WERI-Rb-1 (cell line): Measurements from ENCODE around the gene BAHCC1.
A peak's percentile ranks its signal among the peaks of the same experiment; 100 is the strongest.

Experiments used
- DNase-seq: peaks from one replicate; pipeline ENCODE4 v3.0.0-alpha.2; 2020
- H3K27ac ChIP-seq: fragments of 250-450 bp; sonication (Bioruptor Pico); 2 replicates; pipeline ENCODE4 v1.5.1; 2020; ENCODE audit warnings: mild to moderate bottlenecking, moderate library complexity
- H3K27me3 ChIP-seq: fragments of 250-450 bp; sonication (Bioruptor Pico); 2 replicates; pipeline ENCODE4 v1.5.1; 2021; ENCODE audit warnings: mild to moderate bottlenecking, low read depth, moderate library complexity; ENCODE audit not compliant: insufficient read depth, severe bottlenecking
- H3K36me3 ChIP-seq: fragments of 250-450 bp; sonication (Bioruptor Pico); 2 replicates; pipeline ENCODE4 v1.5.1; 2020; ENCODE audit warnings: mild to moderate bottlenecking, moderate library complexity
- H3K4me3 ChIP-seq: 2 replicates; pipeline ENCODE4 v1.5.1; 2011; ENCODE audit warnings: low read depth, mild to moderate bottlenecking, control low read depth, low read length
- H3K9me3 ChIP-seq: fragments of 250-450 bp; sonication (Bioruptor Pico); 2 replicates; pipeline ENCODE4 v1.5.1; 2021; ENCODE audit warnings: mild to moderate bottlenecking, moderate library complexity; ENCODE audit not compliant: severe bottlenecking
- TF ChIP-seq, protein P1 (sequence below): IDR thresholded peaks from 2 replicates; pipeline ENCODE4 v1.5.1; 2011; ENCODE audit warnings: low read depth, mild to moderate bottlenecking, control low read depth, inconsistent platforms, low read length

Gene BAHCC1

DNA sequence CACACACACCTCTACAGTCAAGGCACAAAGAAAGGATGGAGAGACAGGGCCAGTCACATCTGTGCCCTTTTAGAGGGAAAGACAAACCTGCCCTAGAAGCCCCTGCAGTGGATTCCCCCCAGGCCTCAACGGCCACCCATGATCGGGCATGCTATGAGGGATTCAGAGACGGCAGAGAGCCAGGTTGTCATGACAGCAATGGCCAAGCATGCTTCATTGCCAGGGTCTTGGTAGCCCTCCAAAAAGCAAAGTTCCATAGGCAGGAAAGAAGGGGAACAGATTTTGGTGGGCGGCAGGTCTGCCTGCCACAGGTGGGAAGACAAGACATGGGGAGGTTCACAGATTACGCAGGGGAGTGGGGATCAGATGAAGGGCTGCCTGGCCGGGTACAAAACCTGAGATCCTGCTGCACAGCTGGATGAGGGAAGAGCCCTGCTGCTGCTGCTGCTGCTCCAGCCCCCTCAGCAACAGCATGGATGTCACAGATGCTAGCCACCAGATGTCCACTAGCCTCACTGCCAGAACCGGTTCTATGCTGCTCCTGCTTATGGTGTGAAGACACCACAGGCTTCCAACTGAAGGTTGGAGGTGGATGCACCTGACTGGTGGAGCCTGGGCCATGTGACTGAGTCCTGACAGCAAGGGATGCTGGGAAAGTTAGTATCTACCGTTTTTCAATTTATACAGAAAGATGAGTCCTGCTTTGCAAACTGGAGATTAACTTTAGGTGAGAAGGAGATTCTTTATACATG is 99.5 kb downstream of the BAHCC1 start:
- Histone ChIP-seq H3K27ac (no peak overlapping the region), H3K27me3 (no peaks in the 10 kb centered on the region), H3K9me3 (no peaks in the 10 kb centered on the region), H3K36me3 (no peaks in the 10 kb centered on the region; the same call in 1 of the 2 replicates), H3K4me3 (no peak overlapping the region)
- TF ChIP-seq, protein P1, sequence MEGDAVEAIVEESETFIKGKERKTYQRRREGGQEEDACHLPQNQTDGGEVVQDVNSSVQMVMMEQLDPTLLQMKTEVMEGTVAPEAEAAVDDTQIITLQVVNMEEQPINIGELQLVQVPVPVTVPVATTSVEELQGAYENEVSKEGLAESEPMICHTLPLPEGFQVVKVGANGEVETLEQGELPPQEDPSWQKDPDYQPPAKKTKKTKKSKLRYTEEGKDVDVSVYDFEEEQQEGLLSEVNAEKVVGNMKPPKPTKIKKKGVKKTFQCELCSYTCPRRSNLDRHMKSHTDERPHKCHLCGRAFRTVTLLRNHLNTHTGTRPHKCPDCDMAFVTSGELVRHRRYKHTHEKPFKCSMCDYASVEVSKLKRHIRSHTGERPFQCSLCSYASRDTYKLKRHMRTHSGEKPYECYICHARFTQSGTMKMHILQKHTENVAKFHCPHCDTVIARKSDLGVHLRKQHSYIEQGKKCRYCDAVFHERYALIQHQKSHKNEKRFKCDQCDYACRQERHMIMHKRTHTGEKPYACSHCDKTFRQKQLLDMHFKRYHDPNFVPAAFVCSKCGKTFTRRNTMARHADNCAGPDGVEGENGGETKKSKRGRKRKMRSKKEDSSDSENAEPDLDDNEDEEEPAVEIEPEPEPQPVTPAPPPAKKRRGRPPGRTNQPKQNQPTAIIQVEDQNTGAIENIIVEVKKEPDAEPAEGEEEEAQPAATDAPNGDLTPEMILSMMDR = no peak
- peak; percentile 68 for DNase-seq

DNA sequence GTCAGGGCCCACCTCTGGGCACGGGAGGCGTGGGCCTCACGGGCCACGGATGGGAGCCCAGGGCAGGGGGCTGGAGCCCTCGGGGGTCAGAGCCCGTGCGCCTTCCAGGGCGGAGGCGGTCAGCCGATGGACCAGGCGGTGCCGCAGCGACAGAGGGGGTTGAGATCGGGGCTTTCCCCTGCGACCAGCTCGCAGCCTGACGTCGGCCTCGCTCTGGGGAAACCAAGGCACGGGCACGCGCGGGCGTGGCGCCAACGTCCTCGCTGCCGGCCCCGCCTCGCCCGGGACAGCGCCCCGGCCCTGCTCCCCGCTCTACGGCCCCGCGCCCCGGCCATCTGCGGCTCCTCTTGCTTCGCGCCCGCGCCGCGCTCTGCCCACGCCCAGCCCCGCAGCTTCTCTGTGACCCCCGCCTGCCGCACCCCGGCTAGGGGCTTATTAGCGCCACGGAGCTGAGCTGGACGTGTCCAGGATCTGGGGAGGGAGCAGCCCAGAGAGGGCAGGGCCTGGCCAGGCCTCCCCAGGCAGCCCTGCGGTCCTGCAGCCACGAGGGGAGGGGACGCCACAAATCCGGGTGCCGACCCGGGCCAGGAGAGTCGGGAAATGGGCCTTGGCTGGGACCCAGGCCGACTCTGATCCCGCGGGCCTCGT is 103.8 kb downstream of the BAHCC1 start:
- no peaks in the 10 kb centered on the region for H3K9me3 ChIP-seq
- no peaks in the 10 kb centered on the region for H3K36me3 ChIP-seq
- TF ChIP-seq, protein P1 = no peak
- no peak overlapping the region for H3K4me3 ChIP-seq
- no peaks in the 10 kb centered on the region for H3K27me3 ChIP-seq
- DNase-seq = no peak
- H3K27ac ChIP-seq = no peak overlapping the region

DNA sequence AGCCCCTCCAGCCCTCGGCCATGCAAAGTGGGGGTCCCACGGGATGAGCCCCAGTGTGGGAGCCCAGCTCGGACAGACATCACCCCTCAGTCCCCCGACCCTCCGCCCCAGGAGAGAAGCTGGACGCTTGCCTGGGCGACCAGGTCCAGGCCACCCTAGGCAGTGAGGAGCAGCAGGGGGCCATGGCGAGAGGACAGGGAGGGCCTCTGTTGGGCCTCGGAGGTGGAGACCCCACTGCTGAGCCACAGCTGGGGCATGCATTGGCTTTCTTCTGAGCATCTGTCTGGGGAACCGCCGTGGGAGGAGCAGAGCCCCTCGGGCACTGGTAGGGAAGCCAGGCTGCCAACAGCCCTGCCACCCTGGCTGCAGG is 104.3 kb downstream of the BAHCC1 start:
- DNase-seq = no peak
- Histone ChIP-seq H3K27ac (no peak overlapping the region), H3K4me3 (no peak overlapping the region), H3K36me3 (no peaks in the 10 kb centered on the region), H3K27me3 (no peaks in the 10 kb centered on the region), H3K9me3 (no peaks in the 10 kb centered on the region)
- TF ChIP-seq, protein P1 = no peak

DNA sequence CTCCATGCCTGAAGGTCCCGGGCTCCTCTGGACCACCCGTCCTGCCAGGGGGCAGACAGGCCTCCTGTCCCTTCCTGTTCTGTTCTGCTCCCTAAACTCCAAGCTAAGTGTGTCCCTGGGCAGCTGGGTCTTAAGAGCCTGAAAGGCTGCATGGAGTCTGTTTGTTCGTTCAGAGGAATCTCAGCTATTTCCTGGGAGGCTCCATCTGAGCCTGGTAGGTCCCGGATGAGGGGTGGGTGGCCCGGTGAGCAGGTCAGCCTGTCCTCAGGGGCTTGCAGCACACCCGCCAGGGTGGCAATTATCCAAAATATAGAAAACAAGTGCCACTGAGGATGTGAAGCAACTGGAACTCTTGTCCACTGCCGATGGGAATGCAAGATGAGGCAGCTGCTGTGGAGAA is 104.8 kb downstream of the BAHCC1 start:
- TF ChIP-seq, protein P1 = no peak
- Histone ChIP-seq H3K9me3 (no peaks in the 10 kb centered on the region), H3K36me3 (no peaks in the 10 kb centered on the region), H3K4me3 (no peak overlapping the region), H3K27ac (no peak overlapping the region), H3K27me3 (no peaks in the 10 kb centered on the region)
- no peak for DNase-seq

DNA sequence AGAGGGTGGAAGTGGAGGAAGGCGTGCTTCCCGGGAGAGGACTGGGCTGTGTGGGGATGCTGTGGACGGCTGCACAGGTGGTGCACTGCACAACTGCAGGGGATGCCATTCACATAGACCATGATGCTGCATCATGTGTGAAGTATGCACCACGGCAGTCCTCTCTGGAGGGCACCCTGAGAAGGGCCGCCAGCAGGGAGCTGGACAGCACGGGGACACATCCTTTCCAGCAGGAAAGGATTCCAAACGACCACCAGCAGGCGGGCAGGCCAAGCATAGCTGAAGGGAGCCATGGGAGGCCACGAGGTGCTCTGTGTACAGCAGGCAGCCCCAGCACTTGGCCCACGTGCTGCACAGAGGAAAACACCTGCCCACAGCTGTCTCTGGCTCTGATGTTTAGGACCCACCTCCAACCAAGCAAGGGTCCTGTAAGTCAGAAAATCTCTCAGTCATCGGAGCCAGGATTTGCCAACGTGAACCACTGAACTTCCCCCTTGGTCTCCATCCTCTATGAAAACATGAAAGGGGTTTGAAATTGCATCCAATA is 107.3 kb downstream of the BAHCC1 start:
- Histone ChIP-seq H3K9me3 (no peaks in the 10 kb centered on the region), H3K36me3 (no peaks in the 10 kb centered on the region), H3K27ac (no peak overlapping the region), H3K27me3 (no peaks in the 10 kb centered on the region), H3K4me3 (no peak overlapping the region)
- TF ChIP-seq, protein P1 = no peak
- no peak for DNase-seq
